Smooth muscle cell (in vitro differentiated cells): Measurements from ENCODE around the gene LRP2. TPM values are rescaled to one million over a fixed set of nuclear protein-coding genes. Genes with fewer than 3 reads are reported as not detected.

ENCODE experiments used
- DNase-seq: peaks from one replicate; lab custom pipeline; 2025; ENCODE audit not compliant: unreplicated experiment; lab: John Stamatoyannopoulos, UW
- H2AFZ ChIP-seq: fragments of 200-600 bp; sonication (generic); 2 replicates; pipeline ENCODE4 v1.6.0; 2016; ENCODE audit warnings: antibody characterized with exemption, low read depth, mild to moderate bottlenecking
- H3F3A ChIP-seq: fragments of 200-600 bp; sonication (generic); 2 replicates; pipeline ENCODE4 v1.6.0; 2017; ENCODE audit warnings: antibody characterized with exemption, low read depth
- H3K27ac ChIP-seq: fragments of 200-600 bp; sonication (generic); 2 replicates; pipeline ENCODE4 v1.5.1; 2016; ENCODE audit warnings: low read depth, mild to moderate bottlenecking
- H3K27me3 ChIP-seq: fragments of 200-600 bp; sonication (generic); 2 replicates; pipeline ENCODE4 v1.6.1; 2016; ENCODE audit warnings: low read depth, mild to moderate bottlenecking
- H3K36me3 ChIP-seq: fragments of 200-600 bp; sonication (generic); 2 replicates; pipeline ENCODE4 v1.5.1; 2016; ENCODE audit warnings: low read depth
- H3K4me1 ChIP-seq: fragments of 200-600 bp; sonication (generic); 2 replicates; pipeline ENCODE4 v1.5.1; 2016; ENCODE audit warnings: low read depth
- H3K4me2 ChIP-seq: fragments of 200-600 bp; sonication (generic); 2 replicates; pipeline ENCODE4 v1.6.0; 2016; ENCODE audit warnings: mild to moderate bottlenecking
- H3K4me3 ChIP-seq: fragments of 200-600 bp; sonication (generic); 2 replicates; pipeline ENCODE4 v1.5.1; 2016; ENCODE audit warnings: mild to moderate bottlenecking
- H3K79me2 ChIP-seq: fragments of 200-600 bp; sonication (generic); 2 replicates; pipeline ENCODE4 v1.6.0; 2016; ENCODE audit warnings: low read depth, mild to moderate bottlenecking
- H3K9ac ChIP-seq: fragments of 200-600 bp; sonication (generic); 2 replicates; pipeline ENCODE4 v1.6.0; 2016; ENCODE audit warnings: low read depth
- H3K9me3 ChIP-seq: fragments of 200-600 bp; sonication (generic); replicated peaks from 2 replicates; pipeline ENCODE4 v1.5.1; 2016; ENCODE audit warnings: low read depth
- H4K20me1 ChIP-seq: fragments of 200-600 bp; sonication (generic); 2 replicates; pipeline ENCODE4 v1.6.0; 2016; ENCODE audit warnings: low read depth
- CTCF ChIP-seq: fragments of 200-600 bp; sonication (generic); IDR thresholded peaks from 2 replicates; pipeline ENCODE4 v1.5.1; 2017; ENCODE audit warnings: borderline replicate concordance, mild to moderate bottlenecking, antibody characterized with exemption; ENCODE audit not compliant: insufficient read depth, poor library complexity, severe bottlenecking
- WGBS: methylation state at CpG from one replicate; pipeline ENCODE4 v1.1.7; 2016; ENCODE audit warnings: low lambda C conversion rate; 5-methylcytosine and 5-hydroxymethylcytosine counted together
- polyA plus RNA-seq: library from polyadenylated mRNA; unstranded; fragments of >200 nt; fragmentation: Nextera tagmentation; extraction: Ambion mirVana; gene quantifications from 2 replicates; pipeline ENCODE4 v1.2.1, GENCODE V29; 2016
- total RNA-seq: library from RNA; depleted of rRNA; stranded (reverse); fragments of >200 nt; gene quantifications from 2 replicates; pipeline ENCODE4 v1.2.3, GENCODE V29; 2014

Gene LRP2
- total and polyA plus RNA-seq, 2 experiments from 2014 or later = 2.7 TPM; not detected in 1

GRCh38 chr2:169386722-169387121 is 24.4 kb upstream of the LRP2 start:
- Histone ChIP-seq H4K20me1 (no peaks in the 10 kb centered on the region), H3K4me3 (no peak overlapping the region), H3K79me2 (no peaks in the 10 kb centered on the region), H3K27me3 (no peaks in the 10 kb centered on the region), H3K4me1 (no peaks in the 10 kb centered on the region), H2AFZ (no peak overlapping the region), H3K9ac (no peak overlapping the region), H3K9me3 (no peaks in the 10 kb centered on the region), H3K27ac (no peak overlapping the region), H3K36me3 (no peaks in the 10 kb centered on the region), H3K4me2 (no peak overlapping the region), H3F3A (no peaks in the 10 kb centered on the region)
- TF ChIP-seq CTCF = no peak
- DNase-seq = no peak
- 89% methylated on average over 2 of the region's 2 CpGs for WGBS

- Histone ChIP-seq H3K4me3 (no peak overlapping the region), H3K9me3 (no peaks in the 10 kb centered on the region), H2AFZ (no peak overlapping the region), H3F3A (no peaks in the 10 kb centered on the region), H3K27ac (no peak overlapping the region), H4K20me1 (no peaks in the 10 kb centered on the region), H3K36me3 (no peaks in the 10 kb centered on the region), H3K9ac (no peak overlapping the region), H3K27me3 (peaks cover 5% of the 10 kb centered on the region), H3K79me2 (no peaks in the 10 kb centered on the region), H3K4me2 (no peak overlapping the region), H3K4me1 (no peaks in the 10 kb centered on the region)
- TF ChIP-seq CTCF = no peak
- DNase-seq = no peak
- 97% methylated on average over 6 of the region's 6 CpGs for WGBS
Measured at GRCh38 chr2:169384816-169385215, 22.5 kb upstream of the LRP2 start.

- Histone ChIP-seq H3K4me1 (no peaks in the 10 kb centered on the region), H3K79me2 (no peaks in the 10 kb centered on the region), H3K9ac (no peak overlapping the region), H3K4me3 (no peak overlapping the region), H3K9me3 (no peaks in the 10 kb centered on the region), H3K36me3 (no peaks in the 10 kb centered on the region), H3K27ac (no peak overlapping the region), H3F3A (no peaks in the 10 kb centered on the region), H3K27me3 (peaks cover 33% of the 10 kb centered on the region), H2AFZ (no peak overlapping the region), H3K4me2 (no peak overlapping the region), H4K20me1 (no peaks in the 10 kb centered on the region)
- 79% methylated on average over 4 of the region's 4 CpGs for WGBS
- TF ChIP-seq CTCF = no peak
- DNase-seq = no peak
Measured at GRCh38 chr2:169372561-169372960, 10.2 kb upstream of the LRP2 start.

- Histone ChIP-seq H3F3A (no peaks in the 10 kb centered on the region), H3K4me3 (no peak overlapping the region), H3K9ac (no peak overlapping the region), H4K20me1 (no peaks in the 10 kb centered on the region), H2AFZ (no peak overlapping the region), H3K4me1 (peaks cover 28% of the 10 kb centered on the region), H3K4me2 (no peak overlapping the region), H3K27ac (no peak overlapping the region), H3K36me3 (no peaks in the 10 kb centered on the region), H3K27me3 (peaks cover 61% of the 10 kb centered on the region), H3K9me3 (no peaks in the 10 kb centered on the region), H3K79me2 (no peaks in the 10 kb centered on the region)
- no peak for TF ChIP-seq CTCF
- DNase-seq = no peak
Measured at GRCh38 chr2:169366066-169366465, 3.7 kb upstream of the LRP2 start.
